H54 (cell line): ENCODE measurements around the gene LDB2.
"Not testable (repeated sequence)": the region's sequence is repeated elsewhere in the genome, so short reads cannot be mapped to it uniquely, and the experiment has no call there.

Source experiments
- DNase-seq: peaks from one replicate; pipeline ENCODE4 v3.0.0; 2011; ENCODE audit warnings: low spot score, mixed read lengths; ENCODE audit not compliant: insufficient read length
- FAIRE-seq: peaks from 3 replicates; lab custom pipeline; 2011; peaks lifted over from hg19 to GRCh38; lab: Jason Lieb, UNC
- POLR2A ChIP-seq: IDR thresholded peaks from 2 replicates; pipeline ENCODE4 v1.6.1; 2011; ENCODE audit warnings: low read depth, mild to moderate bottlenecking, low read length

The LDB2 gene

GRCh38 chr4:16582526-16582925 lies 315.9 kb downstream of the LDB2 start:
- TF ChIP-seq POLR2A, result no peak
- DNase-seq (no peak), FAIRE-seq (no peak)

GRCh38 chr4:16582036-16582435 lies 316.4 kb downstream of the LDB2 start:
- DNase-seq (no peak), FAIRE-seq (no peak)
- TF ChIP-seq POLR2A, result no peak

- FAIRE-seq, result no peak
- TF ChIP-seq POLR2A, result no peak
- DNase-seq, result no peak
Measured at GRCh38 chr4:16581117-16581516, 317.3 kb downstream of the LDB2 start.

- FAIRE-seq (no peak), DNase-seq (no peak)
- TF ChIP-seq POLR2A, result no peak
Measured at GRCh38 chr4:16580514-16580913, 317.9 kb downstream of the LDB2 start.

GRCh38 chr4:16579866-16580265 lies 318.6 kb downstream of the LDB2 start:
- FAIRE-seq (no peak), DNase-seq (no peak)
- TF ChIP-seq POLR2A, result no peak

- TF ChIP-seq POLR2A, result no peak
- FAIRE-seq, result no peak
- DNase-seq, result no peak
Measured at GRCh38 chr4:16577177-16577576, 321.3 kb downstream of the LDB2 start.

GRCh38 chr4:16574981-16575380 lies 323.5 kb downstream of the LDB2 start:
- DNase-seq, result no peak
- no peak for TF ChIP-seq POLR2A
- no peak for FAIRE-seq

GRCh38 chr4:16573739-16574138 lies 324.7 kb downstream of the LDB2 start:
- no peak for TF ChIP-seq POLR2A
- DNase-seq, result no peak
- no peak for FAIRE-seq

- FAIRE-seq (no peak), DNase-seq (no peak)
- no peak for TF ChIP-seq POLR2A
Measured at GRCh38 chr4:16573206-16573605, 325.2 kb downstream of the LDB2 start.

GRCh38 chr4:16572631-16573030 lies 325.8 kb downstream of the LDB2 start:
- DNase-seq (no peak), FAIRE-seq (no peak)

GRCh38 chr4:16572161-16572560 lies 326.3 kb downstream of the LDB2 start:
- no peak for TF ChIP-seq POLR2A
- FAIRE-seq, result no peak

More at GRCh38 chr4:16572631-16573030, 325.8 kb downstream of the LDB2 start:
- no peak for TF ChIP-seq POLR2A

GRCh38 chr4:16569790-16570189 lies 328.7 kb downstream of the LDB2 start:
- DNase-seq, result no peak
- no peak for FAIRE-seq
- TF ChIP-seq POLR2A, result no peak

More at GRCh38 chr4:16572161-16572560, 326.3 kb downstream of the LDB2 start:
- DNase-seq, result no peak

- DNase-seq, FAIRE-seq: not testable (repeated sequence)
Measured at GRCh38 chr4:16557316-16557715, 341.1 kb downstream of the LDB2 start.

- no peak for FAIRE-seq
- no peak for TF ChIP-seq POLR2A
- DNase-seq, result no peak
Measured at GRCh38 chr4:16555156-16555555, 343.3 kb downstream of the LDB2 start.

- FAIRE-seq (no peak), DNase-seq (no peak)
- no peak for TF ChIP-seq POLR2A
Measured at GRCh38 chr4:16550531-16550930, 347.9 kb downstream of the LDB2 start.

- no peak for TF ChIP-seq POLR2A
- DNase-seq, result no peak
- no peak for FAIRE-seq
Measured at GRCh38 chr4:16545656-16546055, 352.8 kb downstream of the LDB2 start.
